ENCODE data around the gene GRIK2. TPM values are rescaled to one million over a fixed set of nuclear protein-coding genes. Genes with fewer than 3 reads are reported as not detected.

GRIK2 gene
- total RNA-seq, 3 donors from 2014 or later, result 1.3 to 1.8 (median 1.5) TPM

GRCh38 chr6:101851911-101852310 lies 458.4 kb downstream of the GRIK2 start:
- Histone ChIP-seq H3K4me1 (ENCODE audit: low read depth) (no peaks in the 10 kb centered on the region), H3K36me3 (ENCODE audit: low read depth) (no peaks in the 10 kb centered on the region), H3K9me3 (no peaks in the 10 kb centered on the region), H3K4me3 (no peak overlapping the region)
- ATAC-seq, result no peak
- intact Hi-C loops (cut with DNase I, micrococcal nuclease), result no loop called here
- DNase-seq, result no peak
- TF ChIP-seq CTCF (IDR thresholded peaks at IDR 0.05), result no peak

GRCh38 chr6:101853231-101854085 lies 459.9 kb downstream of the GRIK2 start:
- DNase-seq, result no peak
- no peak for ATAC-seq
- intact Hi-C loops (cut with DNase I, micrococcal nuclease), result no loop called here

GRCh38 chr6:101876431-101876830 lies 482.9 kb downstream of the GRIK2 start:
- DNase-seq (no peak), ATAC-seq (no peak)
- Histone ChIP-seq H3K36me3 (ENCODE audit: low read depth) (no peaks in the 10 kb centered on the region), H3K9me3 (no peaks in the 10 kb centered on the region), H3K4me3 (no peak overlapping the region), H3K4me1 (ENCODE audit: low read depth) (no peaks in the 10 kb centered on the region)
- no peak for TF ChIP-seq CTCF (IDR thresholded peaks at IDR 0.05)
- intact Hi-C loops (cut with DNase I, micrococcal nuclease), result no loop called here

More at GRCh38 chr6:101853231-101854085, 459.9 kb downstream of the GRIK2 start:
- TF ChIP-seq CTCF (IDR thresholded peaks at IDR 0.05), result no peak
- Histone ChIP-seq H3K36me3 (ENCODE audit: low read depth) (no peaks in the 10 kb centered on the region), H3K4me3 (no peak overlapping the region), H3K9me3 (no peaks in the 10 kb centered on the region), H3K4me1 (ENCODE audit: low read depth) (no peaks in the 10 kb centered on the region)

GRCh38 chr6:101878554-101879276 lies 485.2 kb downstream of the GRIK2 start:
- no peak for DNase-seq
- TF ChIP-seq CTCF (IDR thresholded peaks at IDR 0.05), result no peak
- Histone ChIP-seq H3K4me1 (ENCODE audit: low read depth) (no peaks in the 10 kb centered on the region), H3K4me3 (no peak overlapping the region), H3K9me3 (no peaks in the 10 kb centered on the region), H3K36me3 (ENCODE audit: low read depth) (no peaks in the 10 kb centered on the region)
- no peak for ATAC-seq
- intact Hi-C loops (cut with DNase I, micrococcal nuclease), result no loop called here

GRCh38 chr6:101879782-101880181 lies 486.3 kb downstream of the GRIK2 start:
- DNase-seq (no peak), ATAC-seq (no peak)
- Histone ChIP-seq H3K4me3 (no peak overlapping the region), H3K4me1 (ENCODE audit: low read depth) (no peaks in the 10 kb centered on the region), H3K9me3 (no peaks in the 10 kb centered on the region), H3K36me3 (ENCODE audit: low read depth) (no peaks in the 10 kb centered on the region)
- no peak for TF ChIP-seq CTCF (IDR thresholded peaks at IDR 0.05)
- intact Hi-C loops (cut with DNase I, micrococcal nuclease), result no loop called here
